K562 (cell line): Measurements from ENCODE around the gene NR6A1. TPM values are rescaled to one million over a fixed set of nuclear protein-coding genes. Genes with fewer than 3 reads are reported as not detected.

Experiments used
- AFF1 ChIP-seq, 2 experiments: fragments of 450-650 bp; IDR thresholded peaks; 2 replicates each; pipeline ENCODE4 v1.6.1; 2018; ENCODE audit warnings: mild to moderate bottlenecking in 2 of 2, low read depth in 1 of 2; ENCODE audit not compliant: partially characterized antibody in 2 of 2
- FUS ChIP-seq: fragments of 200-400 bp; formaldehyde crosslinking; optimal IDR thresholded peaks from 2 replicates; pipeline ENCODE3; 2017; ENCODE audit warnings: low read depth, low read length
- MNT ChIP-seq, 2 experiments: fragments of 450-650 bp; conservative IDR thresholded peaks; 2 replicates each; pipeline ENCODE4 v1.6.1; 2017; ENCODE audit warnings: mild to moderate bottlenecking in 2 of 2, moderate library complexity in 2 of 2
- MYNN ChIP-seq, 2 experiments: sonication (generic); formaldehyde crosslinking in 1 of 2; IDR thresholded peaks; 2 replicates each; pipeline versions ENCODE4 v1.5.0 to v1.6.1; 2016 to 2020; ENCODE audit warnings: antibody characterized with exemption in 1 of 2, missing genetic modification reagents in 1 of 2
- SUPT5H ChIP-seq: fragments of 450-650 bp; IDR thresholded peaks from 2 replicates; pipeline ENCODE4 v1.6.1; 2016
- TAF9B ChIP-seq: fragments of 450-650 bp; IDR thresholded peaks from 2 replicates; pipeline ENCODE4 v1.6.1; 2018; ENCODE audit warnings: mild to moderate bottlenecking; ENCODE audit not compliant: partially characterized antibody
- polyA plus RNA-seq, 8 experiments: library from polyadenylated mRNA; depleted of rRNA in 4 of 8; stranded (reverse) in 5 of 8; unstranded in 3 of 8; fragments of >200 nt; fragmentation: Nextera tagmentation in 2 of 8; fragmentation: Illumina TruSeq in 1 of 8; extraction: Ambion mirVana in 2 of 8; extraction: Trizol in 1 of 8; gene quantifications; 2 replicates each; pipeline versions ENCODE4 v1.2.1 to v1.2.3, GENCODE V29; 2011 to 2014; ENCODE audit warnings: inconsistent platforms in 1 of 8, missing spikeins in 1 of 8
- total RNA-seq, 7 experiments: library from RNA; depleted of rRNA in 6 of 7; stranded (reverse); fragments of >200 nt in 6 of 7; fragmentation: Illumina TruSeq in 2 of 7; extraction: Trizol in 2 of 7; gene quantifications; 2 replicates each; pipeline versions ENCODE4 v1.2.1 to v1.2.3, GENCODE V29; 2011 to 2021; ENCODE audit warnings: low replicate concordance in 1 of 7
- TF ChIP-seq, protein P1 (sequence below): fragments of 450-650 bp; IDR thresholded peaks from 2 replicates; pipeline ENCODE4 v1.6.1; 2018; ENCODE audit not compliant: partially characterized antibody
- TF ChIP-seq, protein P2 (sequence below), 2 experiments: fragments of 450-650 bp; IDR thresholded peaks; 2 replicates each; pipeline ENCODE4 v1.6.1; 2016; ENCODE audit warnings: mild to moderate bottlenecking in 2 of 2, borderline replicate concordance in 1 of 2, low read depth in 1 of 2, moderate library complexity in 1 of 2

Gene NR6A1
- total and polyA plus RNA-seq, 9 of the 15 experiments (the other 6 are each of a cell fraction or from before 2014, with no cell fraction given), result 9.7 to 55.4 (median 28.3) TPM

DNA sequence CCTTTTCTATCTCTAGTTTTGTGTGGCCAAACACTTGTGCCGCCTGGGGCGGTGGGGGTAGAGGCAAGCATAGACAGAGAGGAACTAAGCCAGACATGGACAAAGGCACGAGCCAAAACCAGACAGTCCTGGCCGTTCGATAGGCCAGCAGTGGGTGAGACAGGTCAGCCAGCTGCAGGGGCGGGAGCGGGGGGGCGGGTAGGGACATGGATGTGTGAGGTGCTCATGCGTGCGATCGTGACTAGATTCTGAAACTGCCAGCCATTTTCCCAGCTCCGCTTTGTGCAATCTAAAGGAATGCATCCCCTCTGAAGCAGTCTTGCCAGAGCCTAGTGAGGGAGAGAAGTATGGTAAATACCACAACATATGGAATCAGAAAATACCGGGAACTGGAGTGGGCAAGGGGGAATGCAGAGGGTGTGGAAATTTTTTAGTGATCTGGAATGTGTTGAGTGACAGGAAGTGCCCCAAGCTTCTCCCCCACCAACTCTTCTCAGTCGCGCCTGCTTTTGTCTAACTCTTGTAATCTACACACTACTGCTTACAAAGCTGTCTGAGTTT lies 111.9 kb downstream of the NR6A1 start (continued):
- TF ChIP-seq AFF1 (IDR thresholded peaks at IDR 0.05; ENCODE audit: low read depth in 1 of 2, partially characterized antibody in 2 of 2) (peak; percentile 31 to 47), SUPT5H (peak; percentile 65), MNT (conservative IDR thresholded peaks at IDR 0.05) (peak; percentile 18 to 66; a peak in 3 of 4 replicates), FUS (no peak), TAF9B (peak; percentile 70), MYNN (IDR thresholded peaks at IDR 0.05) (peak; percentile 84), MYNN (CRISPR knock-in tag; IDR thresholded peaks at IDR 0.05) (no peak)
- TF ChIP-seq, protein P1, sequence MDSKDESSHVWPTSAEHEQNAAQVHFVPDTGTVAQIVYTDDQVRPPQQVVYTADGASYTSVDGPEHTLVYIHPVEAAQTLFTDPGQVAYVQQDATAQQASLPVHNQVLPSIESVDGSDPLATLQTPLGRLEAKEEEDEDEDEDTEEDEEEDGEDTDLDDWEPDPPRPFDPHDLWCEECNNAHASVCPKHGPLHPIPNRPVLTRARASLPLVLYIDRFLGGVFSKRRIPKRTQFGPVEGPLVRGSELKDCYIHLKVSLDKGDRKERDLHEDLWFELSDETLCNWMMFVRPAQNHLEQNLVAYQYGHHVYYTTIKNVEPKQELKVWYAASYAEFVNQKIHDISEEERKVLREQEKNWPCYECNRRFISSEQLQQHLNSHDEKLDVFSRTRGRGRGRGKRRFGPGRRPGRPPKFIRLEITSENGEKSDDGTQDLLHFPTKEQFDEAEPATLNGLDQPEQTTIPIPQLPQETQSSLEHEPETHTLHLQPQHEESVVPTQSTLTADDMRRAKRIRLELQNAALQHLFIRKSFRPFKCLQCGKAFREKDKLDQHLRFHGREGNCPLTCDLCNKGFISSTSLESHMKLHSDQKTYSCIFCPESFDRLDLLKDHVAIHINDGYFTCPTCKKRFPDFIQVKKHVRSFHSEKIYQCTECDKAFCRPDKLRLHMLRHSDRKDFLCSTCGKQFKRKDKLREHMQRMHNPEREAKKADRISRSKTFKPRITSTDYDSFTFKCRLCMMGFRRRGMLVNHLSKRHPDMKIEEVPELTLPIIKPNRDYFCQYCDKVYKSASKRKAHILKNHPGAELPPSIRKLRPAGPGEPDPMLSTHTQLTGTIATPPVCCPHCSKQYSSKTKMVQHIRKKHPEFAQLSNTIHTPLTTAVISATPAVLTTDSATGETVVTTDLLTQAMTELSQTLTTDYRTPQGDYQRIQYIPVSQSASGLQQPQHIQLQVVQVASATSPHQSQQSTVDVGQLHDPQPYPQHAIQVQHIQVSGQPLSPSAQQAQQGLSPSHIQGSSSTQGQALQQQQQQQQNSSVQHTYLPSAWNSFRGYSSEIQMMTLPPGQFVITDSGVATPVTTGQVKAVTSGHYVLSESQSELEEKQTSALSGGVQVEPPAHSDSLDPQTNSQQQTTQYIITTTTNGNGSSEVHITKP, result peak; percentile 13
- TF ChIP-seq, protein P2, sequence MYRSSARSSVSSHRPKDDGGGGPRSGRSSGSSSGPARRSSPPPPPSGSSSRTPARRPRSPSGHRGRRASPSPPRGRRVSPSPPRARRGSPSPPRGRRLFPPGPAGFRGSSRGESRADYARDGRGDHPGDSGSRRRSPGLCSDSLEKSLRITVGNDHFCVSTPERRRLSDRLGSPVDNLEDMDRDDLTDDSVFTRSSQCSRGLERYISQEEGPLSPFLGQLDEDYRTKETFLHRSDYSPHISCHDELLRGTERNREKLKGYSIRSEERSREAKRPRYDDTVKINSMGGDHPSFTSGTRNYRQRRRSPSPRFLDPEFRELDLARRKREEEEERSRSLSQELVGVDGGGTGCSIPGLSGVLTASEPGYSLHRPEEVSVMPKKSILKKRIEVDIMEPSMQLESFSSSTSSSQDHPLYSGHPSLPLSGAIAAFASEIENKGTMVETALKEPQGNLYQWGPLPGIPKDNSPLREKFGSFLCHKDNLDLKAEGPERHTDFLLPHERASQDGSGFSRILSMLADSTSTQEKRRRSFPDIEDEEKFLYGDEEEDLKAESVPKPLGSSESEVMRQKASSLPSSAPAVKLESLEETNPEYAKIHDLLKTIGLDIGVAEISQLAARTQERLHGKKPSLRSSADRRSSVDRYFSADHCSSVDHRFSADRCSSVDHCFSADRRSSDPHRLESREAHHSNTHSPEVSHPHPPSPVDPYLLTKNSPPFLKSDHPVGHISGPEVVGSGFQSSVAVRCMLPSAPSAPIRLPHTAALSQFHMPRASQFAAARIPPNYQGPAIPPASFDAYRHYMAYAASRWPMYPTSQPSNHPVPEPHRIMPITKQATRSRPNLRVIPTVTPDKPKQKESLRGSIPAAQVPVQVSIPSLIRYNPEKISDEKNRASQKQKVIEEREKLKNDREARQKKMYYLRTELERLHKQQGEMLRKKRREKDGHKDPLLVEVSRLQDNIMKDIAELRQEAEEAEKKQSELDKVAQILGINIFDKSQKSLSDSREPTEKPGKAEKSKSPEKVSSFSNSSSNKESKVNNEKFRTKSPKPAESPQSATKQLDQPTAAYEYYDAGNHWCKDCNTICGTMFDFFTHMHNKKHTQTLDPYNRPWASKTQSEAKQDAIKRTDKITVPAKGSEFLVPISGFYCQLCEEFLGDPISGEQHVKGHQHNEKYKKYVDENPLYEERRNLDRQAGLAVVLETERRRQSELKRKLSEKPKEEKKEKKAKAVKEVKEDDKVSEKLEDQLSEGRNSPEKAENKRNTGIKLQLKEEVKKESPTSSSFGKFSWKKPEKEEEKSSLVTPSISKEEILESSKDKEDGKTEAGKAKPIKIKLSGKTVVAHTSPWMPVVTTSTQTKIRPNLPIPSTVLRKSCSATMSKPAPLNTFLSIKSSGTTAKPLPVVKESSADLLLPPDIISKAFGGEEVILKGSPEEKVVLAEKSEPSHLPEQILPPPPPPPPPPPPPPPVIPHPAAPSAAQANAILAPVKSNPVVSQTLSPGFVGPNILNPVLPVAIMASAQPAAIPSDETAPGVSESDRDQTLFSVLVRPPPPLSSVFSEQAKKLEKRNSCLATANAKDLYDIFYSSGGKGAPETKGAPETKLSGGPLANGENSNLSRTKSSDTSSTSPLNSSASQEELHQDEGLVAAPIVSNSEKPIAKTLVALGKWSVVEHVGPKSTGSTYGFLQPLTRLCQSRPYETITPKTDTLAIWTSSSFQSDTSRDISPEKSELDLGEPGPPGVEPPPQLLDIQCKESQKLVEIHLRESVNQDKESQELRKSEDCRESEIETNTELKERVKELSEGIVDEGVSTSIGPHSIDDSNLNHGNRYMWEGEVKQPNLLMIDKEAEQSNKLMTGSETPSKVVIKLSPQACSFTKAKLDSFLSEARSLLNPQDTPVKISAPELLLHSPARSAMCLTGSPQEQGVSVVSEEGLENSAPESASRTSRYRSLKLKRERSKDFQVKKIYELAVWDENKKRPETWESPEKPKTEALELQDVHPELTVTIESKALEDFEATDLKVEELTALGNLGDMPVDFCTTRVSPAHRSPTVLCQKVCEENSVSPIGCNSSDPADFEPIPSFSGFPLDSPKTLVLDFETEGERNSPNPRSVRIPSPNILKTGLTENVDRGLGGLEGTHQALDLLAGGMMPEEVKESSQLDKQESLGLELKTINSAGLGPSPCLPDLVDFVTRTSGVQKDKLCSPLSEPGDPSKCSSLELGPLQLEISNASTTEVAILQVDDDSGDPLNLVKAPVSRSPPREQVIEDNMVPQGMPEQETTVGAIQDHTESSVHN (IDR thresholded peaks at IDR 0.05; ENCODE audit: borderline replicate concordance in 1 of 2, low read depth in 1 of 2), result peak in 1 of 2 experiments; percentile 41; a peak in 1 of 4 replicates
